GM23338 (cell line): ENCODE results near the gene CRISPLD2. TPM values are rescaled to one million over a fixed set of nuclear protein-coding genes. Genes with fewer than 3 reads are reported as not detected.
A peak's percentile ranks its signal among the peaks of the same experiment; 100 is the strongest.

ENCODE experiments used
- ATAC-seq: fragments of 200-7000 bp; cut with Tn5 transposase; 3 replicates; pipeline ENCODE4 v1.9.1; 2020
- DNase-seq: peaks from one replicate; pipeline ENCODE4 v3.0.0-alpha.2; 2015; ENCODE audit warnings: low spot score
- H2AFZ ChIP-seq: fragments of 200-600 bp; sonication (generic); 2 replicates; pipeline ENCODE4 v1.8.0; 2016; ENCODE audit warnings: antibody characterized with exemption, mild to moderate bottlenecking, moderate library complexity
- H3F3A ChIP-seq: fragments of 200-600 bp; sonication (generic); replicated peaks from 2 replicates; pipeline ENCODE4 v1.8.0; 2017; ENCODE audit warnings: antibody characterized with exemption, mixed run types, low read depth
- H3K27ac ChIP-seq: fragments of 200-600 bp; sonication (generic); 2 replicates; pipeline ENCODE4 v1.6.1; 2016; ENCODE audit warnings: low read depth
- H3K27me3 ChIP-seq: fragments of 200-600 bp; sonication (generic); 2 replicates; pipeline ENCODE4 v1.8.0; 2016; ENCODE audit warnings: mild to moderate bottlenecking, mixed run types, moderate library complexity; ENCODE audit not compliant: insufficient read depth
- H3K36me3 ChIP-seq: fragments of 200-600 bp; sonication (generic); 2 replicates; pipeline ENCODE4 v1.8.0; 2016; ENCODE audit warnings: mild to moderate bottlenecking; ENCODE audit not compliant: insufficient read depth
- H3K4me1 ChIP-seq: fragments of 200-600 bp; sonication (generic); 2 replicates; pipeline ENCODE4 v1.8.0; 2016; ENCODE audit warnings: mild to moderate bottlenecking, moderate library complexity; ENCODE audit not compliant: insufficient read depth
- H3K4me2 ChIP-seq: fragments of 200-600 bp; sonication (generic); 2 replicates; pipeline ENCODE4 v1.7.1; 2017; ENCODE audit warnings: mixed run types
- H3K4me3 ChIP-seq: fragments of 200-600 bp; sonication (generic); 2 replicates; pipeline ENCODE4 v1.6.1; 2016; ENCODE audit warnings: mixed run types
- H3K79me2 ChIP-seq: fragments of 200-600 bp; sonication (generic); replicated peaks from 2 replicates; pipeline ENCODE4 v1.8.0; 2017; ENCODE audit warnings: mild to moderate bottlenecking; ENCODE audit not compliant: insufficient read depth
- H3K9me2 ChIP-seq: fragments of 200-600 bp; sonication (generic); 2 replicates; pipeline ENCODE4 v1.8.0; 2017; ENCODE audit not compliant: insufficient read depth
- H4K20me1 ChIP-seq: fragments of 200-600 bp; sonication (generic); replicated peaks from 2 replicates; pipeline ENCODE4 v1.8.0; 2017; ENCODE audit warnings: mild to moderate bottlenecking; ENCODE audit not compliant: insufficient read depth
- H3K27ac Mint-ChIP-seq: 2 replicates; pipeline ENCODE4 v1.8.0; 2020; ENCODE audit warnings: inconsistent platforms, mild to moderate bottlenecking, moderate library complexity, mixed read lengths
- H3K27me3 Mint-ChIP-seq: 3 replicates; pipeline ENCODE4 v1.8.0; 2022; ENCODE audit warnings: low read depth, mild to moderate bottlenecking, moderate library complexity, mixed read lengths, inconsistent platforms; ENCODE audit not compliant: insufficient read depth, poor library complexity
- H3K36me3 Mint-ChIP-seq: 3 replicates; pipeline ENCODE4 v1.8.0; 2021; ENCODE audit warnings: low read depth, mild to moderate bottlenecking, inconsistent platforms, moderate library complexity, mixed read lengths
- H3K4me1 Mint-ChIP-seq: 3 replicates; pipeline ENCODE4 v1.8.0; 2020; ENCODE audit warnings: mild to moderate bottlenecking, inconsistent platforms, mixed read lengths
- H3K4me3 Mint-ChIP-seq: 3 replicates; pipeline ENCODE4 v1.8.0; 2021; ENCODE audit warnings: moderate library complexity, mild to moderate bottlenecking, inconsistent platforms, mixed read lengths
- H3K9me3 Mint-ChIP-seq: 3 replicates; pipeline ENCODE4 v1.8.0; 2020; ENCODE audit warnings: moderate library complexity, mild to moderate bottlenecking, inconsistent platforms, mixed read lengths
- CREB1 ChIP-seq: fragments of 250-450 bp; sonication (Bioruptor Pico); IDR thresholded peaks from 2 replicates; pipeline ENCODE4 v1.5.0; 2020; ENCODE audit warnings: low read depth, mild to moderate bottlenecking, moderate library complexity
- EZH2 ChIP-seq: fragments of 200-600 bp; sonication (generic); IDR thresholded peaks from one replicate; pipeline ENCODE4 v1.8.0; 2017; ENCODE audit warnings: antibody characterized with exemption, mild to moderate bottlenecking, low read depth; ENCODE audit not compliant: unreplicated experiment
- EZH2phosphoT487 ChIP-seq: fragments of 200-600 bp; sonication (generic); IDR thresholded peaks from one replicate; pipeline ENCODE4 v1.8.1; 2018; ENCODE audit warnings: antibody characterized with exemption; ENCODE audit not compliant: unreplicated experiment
- JUNB ChIP-seq: IDR thresholded peaks from one replicate; pipeline ENCODE4 v1.6.1; 2016; ENCODE audit warnings: antibody characterized with exemption; ENCODE audit not compliant: unreplicated experiment
- NANOG ChIP-seq: IDR thresholded peaks from 2 replicates; pipeline ENCODE4 v1.6.1; 2016; ENCODE audit warnings: antibody characterized with exemption, borderline replicate concordance
- POLR2AphosphoS5 ChIP-seq: IDR thresholded peaks from 2 replicates; pipeline ENCODE4 v1.6.1; 2016; ENCODE audit warnings: antibody characterized with exemption, low read depth
- STAT1 ChIP-seq: IDR thresholded peaks from one replicate; pipeline ENCODE4 v1.6.1; 2016; ENCODE audit warnings: antibody characterized with exemption; ENCODE audit not compliant: unreplicated experiment
- ZNF114 ChIP-seq: fragments of 250-450 bp; sonication (Bioruptor Pico); IDR thresholded peaks from 2 replicates; pipeline ENCODE4 v1.5.0; 2020; ENCODE audit warnings: mild to moderate bottlenecking, moderate library complexity
- ZNF331 ChIP-seq: fragments of 250-450 bp; sonication (Bioruptor Pico); IDR thresholded peaks from 2 replicates; pipeline ENCODE4 v1.5.0; 2020; ENCODE audit warnings: low read depth, mild to moderate bottlenecking, moderate library complexity
- polyA plus RNA-seq: library from polyadenylated mRNA; unstranded; fragments of >200 nt; fragmentation: Nextera tagmentation; extraction: Ambion mirVana; gene quantifications from 2 replicates; pipeline ENCODE4 v1.2.1, GENCODE V29; 2016
- total RNA-seq: library from RNA; depleted of rRNA; stranded (reverse); fragments of >200 nt; shearing (Covaris generic); gene quantifications from 2 replicates; pipeline ENCODE4 v1.2.3, GENCODE V29; 2014
- TF ChIP-seq, protein P1 (sequence below): fragments of 250-450 bp; sonication (Bioruptor Pico); IDR thresholded peaks from 2 replicates; pipeline ENCODE4 v1.5.0; 2020; ENCODE audit warnings: mild to moderate bottlenecking, moderate library complexity
- TF ChIP-seq, protein P2 (sequence below): IDR thresholded peaks from 2 replicates; pipeline ENCODE4 v1.6.1; 2016; ENCODE audit warnings: antibody characterized with exemption
- TF ChIP-seq, protein P3 (sequence below), 2 experiments: fragments of 200-600 bp in 1 of 2; sonication (generic) in 1 of 2; conservative IDR thresholded peaks; 2 replicates each; pipeline versions ENCODE4 v1.5.1 to v1.6.1; 2016 to 2017; ENCODE audit warnings: antibody characterized with exemption in 2 of 2, low read depth in 2 of 2, mild to moderate bottlenecking in 2 of 2, moderate library complexity in 1 of 2

CRISPLD2 gene
- total and polyA plus RNA-seq, 2 experiments from 2014 or later = 2.6 to 8.3 TPM

DNA sequence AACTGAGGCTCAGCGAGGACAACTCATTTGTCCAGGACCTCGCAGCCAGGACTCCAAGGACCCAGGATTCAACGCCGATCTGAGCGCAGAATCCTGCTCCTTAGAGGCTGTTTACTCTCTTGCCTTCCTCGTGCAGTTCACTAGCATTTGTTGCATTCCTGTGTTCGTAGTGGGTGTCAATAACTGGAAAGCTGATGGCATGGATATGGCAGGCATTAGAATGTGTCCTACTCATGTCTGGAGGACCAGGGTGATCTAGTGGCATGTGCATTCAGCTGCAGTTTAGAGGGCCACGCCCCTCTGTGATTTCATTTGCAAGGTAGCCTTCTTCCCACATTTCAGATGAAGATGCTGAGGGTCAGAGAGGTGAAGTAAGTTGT, 510 bp downstream of the CRISPLD2 start:
- peak overlapping the region; percentile 94 for H2AFZ ChIP-seq
- ATAC-seq = no peak
- H3K27me3 ChIP-seq = peaks cover 26% of the 10 kb centered on the region

DNA sequence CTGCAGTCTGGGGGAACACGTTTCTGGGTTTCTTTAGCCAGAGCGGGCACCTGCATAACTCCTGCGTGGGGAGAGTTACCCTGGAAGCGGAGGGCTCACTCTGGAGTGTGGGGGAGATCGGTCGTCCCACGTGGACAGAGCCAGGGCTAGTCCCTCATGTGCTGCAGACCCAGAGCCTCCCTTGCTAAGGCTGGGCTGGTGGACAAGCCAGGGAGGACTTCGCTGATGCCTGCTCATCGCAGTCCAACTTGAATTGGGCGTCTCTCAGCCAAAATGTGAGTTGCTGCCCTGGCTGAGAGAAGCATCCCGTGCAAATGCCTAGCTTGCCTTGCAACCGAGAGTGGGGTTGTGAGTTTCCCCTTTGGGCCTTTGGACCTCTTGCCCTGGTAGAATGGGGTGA, 986 bp downstream of the CRISPLD2 start:
- Mint-ChIP-seq H3K36me3 (no peaks in the 10 kb centered on the region), H3K27ac (no peak overlapping the region), H3K9me3 (no peaks in the 10 kb centered on the region; the same call in 2 of the 3 replicates), H3K27me3 (peaks cover 19% of the 10 kb centered on the region), H3K4me1 (peaks cover 8% of the 10 kb centered on the region), H3K4me3 (peak overlapping the region; percentile 70; the same call in 1 of the 3 replicates)
- ATAC-seq (no peak), DNase-seq (no peak)
- no peaks in the 10 kb centered on the region for H3K36me3 ChIP-seq
- no peak overlapping the region for H2AFZ ChIP-seq
- H3K79me2 ChIP-seq = no peaks in the 10 kb centered on the region
- no peak overlapping the region for H3K27ac ChIP-seq
- H4K20me1 ChIP-seq = no peaks in the 10 kb centered on the region
- no peaks in the 10 kb centered on the region for H3F3A ChIP-seq
- H3K4me1 ChIP-seq = 0 out of 2 replicates have a peak, but pooled peaks cover 5% of the 10 kb centered on the region
- H3K27me3 ChIP-seq = peaks cover 26% of the 10 kb centered on the region
- no peaks in the 10 kb centered on the region for H3K9me2 ChIP-seq
- no peak overlapping the region for H3K4me2 ChIP-seq
- no peak overlapping the region for H3K4me3 ChIP-seq
- no peak for TF ChIP-seq JUNB
- TF ChIP-seq, protein P1, sequence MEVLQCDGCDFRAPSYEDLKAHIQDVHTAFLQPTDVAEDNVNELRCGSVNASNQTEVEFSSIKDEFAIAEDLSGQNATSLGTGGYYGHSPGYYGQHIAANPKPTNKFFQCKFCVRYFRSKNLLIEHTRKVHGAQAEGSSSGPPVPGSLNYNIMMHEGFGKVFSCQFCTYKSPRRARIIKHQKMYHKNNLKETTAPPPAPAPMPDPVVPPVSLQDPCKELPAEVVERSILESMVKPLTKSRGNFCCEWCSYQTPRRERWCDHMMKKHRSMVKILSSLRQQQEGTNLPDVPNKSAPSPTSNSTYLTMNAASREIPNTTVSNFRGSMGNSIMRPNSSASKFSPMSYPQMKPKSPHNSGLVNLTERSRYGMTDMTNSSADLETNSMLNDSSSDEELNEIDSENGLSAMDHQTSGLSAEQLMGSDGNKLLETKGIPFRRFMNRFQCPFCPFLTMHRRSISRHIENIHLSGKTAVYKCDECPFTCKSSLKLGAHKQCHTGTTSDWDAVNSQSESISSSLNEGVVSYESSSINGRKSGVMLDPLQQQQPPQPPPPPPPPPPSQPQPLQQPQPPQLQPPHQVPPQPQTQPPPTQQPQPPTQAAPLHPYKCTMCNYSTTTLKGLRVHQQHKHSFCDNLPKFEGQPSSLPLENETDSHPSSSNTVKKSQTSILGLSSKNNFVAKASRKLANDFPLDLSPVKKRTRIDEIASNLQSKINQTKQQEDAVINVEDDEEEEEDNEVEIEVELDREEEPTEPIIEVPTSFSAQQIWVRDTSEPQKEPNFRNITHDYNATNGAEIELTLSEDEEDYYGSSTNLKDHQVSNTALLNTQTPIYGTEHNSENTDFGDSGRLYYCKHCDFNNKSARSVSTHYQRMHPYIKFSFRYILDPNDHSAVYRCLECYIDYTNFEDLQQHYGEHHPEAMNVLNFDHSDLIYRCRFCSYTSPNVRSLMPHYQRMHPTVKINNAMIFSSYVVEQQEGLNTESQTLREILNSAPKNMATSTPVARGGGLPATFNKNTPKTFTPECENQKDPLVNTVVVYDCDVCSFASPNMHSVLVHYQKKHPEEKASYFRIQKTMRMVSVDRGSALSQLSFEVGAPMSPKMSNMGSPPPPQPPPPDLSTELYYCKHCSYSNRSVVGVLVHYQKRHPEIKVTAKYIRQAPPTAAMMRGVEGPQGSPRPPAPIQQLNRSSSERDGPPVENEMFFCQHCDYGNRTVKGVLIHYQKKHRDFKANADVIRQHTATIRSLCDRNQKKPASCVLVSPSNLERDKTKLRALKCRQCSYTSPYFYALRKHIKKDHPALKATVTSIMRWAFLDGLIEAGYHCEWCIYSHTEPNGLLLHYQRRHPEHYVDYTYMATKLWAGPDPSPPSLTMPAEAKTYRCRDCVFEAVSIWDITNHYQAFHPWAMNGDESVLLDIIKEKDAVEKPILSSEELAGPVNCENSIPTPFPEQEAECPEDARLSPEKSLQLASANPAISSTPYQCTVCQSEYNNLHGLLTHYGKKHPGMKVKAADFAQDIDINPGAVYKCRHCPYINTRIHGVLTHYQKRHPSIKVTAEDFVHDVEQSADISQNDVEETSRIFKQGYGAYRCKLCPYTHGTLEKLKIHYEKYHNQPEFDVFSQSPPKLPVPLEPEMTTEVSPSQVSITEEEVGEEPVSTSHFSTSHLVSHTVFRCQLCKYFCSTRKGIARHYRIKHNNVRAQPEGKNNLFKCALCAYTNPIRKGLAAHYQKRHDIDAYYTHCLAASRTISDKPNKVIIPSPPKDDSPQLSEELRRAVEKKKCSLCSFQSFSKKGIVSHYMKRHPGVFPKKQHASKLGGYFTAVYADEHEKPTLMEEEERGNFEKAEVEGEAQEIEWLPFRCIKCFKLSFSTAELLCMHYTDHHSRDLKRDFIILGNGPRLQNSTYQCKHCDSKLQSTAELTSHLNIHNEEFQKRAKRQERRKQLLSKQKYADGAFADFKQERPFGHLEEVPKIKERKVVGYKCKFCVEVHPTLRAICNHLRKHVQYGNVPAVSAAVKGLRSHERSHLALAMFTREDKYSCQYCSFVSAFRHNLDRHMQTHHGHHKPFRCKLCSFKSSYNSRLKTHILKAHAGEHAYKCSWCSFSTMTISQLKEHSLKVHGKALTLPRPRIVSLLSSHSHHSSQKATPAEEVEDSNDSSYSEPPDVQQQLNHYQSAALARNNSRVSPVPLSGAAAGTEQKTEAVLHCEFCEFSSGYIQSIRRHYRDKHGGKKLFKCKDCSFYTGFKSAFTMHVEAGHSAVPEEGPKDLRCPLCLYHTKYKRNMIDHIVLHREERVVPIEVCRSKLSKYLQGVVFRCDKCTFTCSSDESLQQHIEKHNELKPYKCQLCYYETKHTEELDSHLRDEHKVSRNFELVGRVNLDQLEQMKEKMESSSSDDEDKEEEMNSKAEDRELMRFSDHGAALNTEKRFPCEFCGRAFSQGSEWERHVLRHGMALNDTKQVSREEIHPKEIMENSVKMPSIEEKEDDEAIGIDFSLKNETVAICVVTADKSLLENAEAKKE (CRISPR knock-in tag) = no peak
- no peak for TF ChIP-seq ZNF331 (CRISPR knock-in tag)
- TF ChIP-seq ZNF114 (CRISPR knock-in tag) = no peak
- TF ChIP-seq POLR2AphosphoS5 = no peak
- TF ChIP-seq, protein P2, sequence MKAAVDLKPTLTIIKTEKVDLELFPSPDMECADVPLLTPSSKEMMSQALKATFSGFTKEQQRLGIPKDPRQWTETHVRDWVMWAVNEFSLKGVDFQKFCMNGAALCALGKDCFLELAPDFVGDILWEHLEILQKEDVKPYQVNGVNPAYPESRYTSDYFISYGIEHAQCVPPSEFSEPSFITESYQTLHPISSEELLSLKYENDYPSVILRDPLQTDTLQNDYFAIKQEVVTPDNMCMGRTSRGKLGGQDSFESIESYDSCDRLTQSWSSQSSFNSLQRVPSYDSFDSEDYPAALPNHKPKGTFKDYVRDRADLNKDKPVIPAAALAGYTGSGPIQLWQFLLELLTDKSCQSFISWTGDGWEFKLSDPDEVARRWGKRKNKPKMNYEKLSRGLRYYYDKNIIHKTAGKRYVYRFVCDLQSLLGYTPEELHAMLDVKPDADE = no peak
- TF ChIP-seq CREB1 (CRISPR knock-in tag) = no peak
- TF ChIP-seq STAT1 = no peak
- no peak for TF ChIP-seq EZH2phosphoT487
- TF ChIP-seq EZH2 = no peak
- TF ChIP-seq NANOG = no peak

More for the DNA sequence above, 510 bp downstream of the CRISPLD2 start:
- Mint-ChIP-seq H3K4me1 (peaks cover 8% of the 10 kb centered on the region), H3K36me3 (no peaks in the 10 kb centered on the region), H3K4me3 (peak overlapping the region; percentile 70), H3K27ac (no peak overlapping the region), H3K9me3 (no peaks in the 10 kb centered on the region; the same call in 2 of the 3 replicates), H3K27me3 (peaks cover 19% of the 10 kb centered on the region)
- no peaks in the 10 kb centered on the region for H3F3A ChIP-seq
- H4K20me1 ChIP-seq = no peaks in the 10 kb centered on the region
- 0 out of 2 replicates have a peak, but pooled peaks cover 5% of the 10 kb centered on the region for H3K4me1 ChIP-seq
- H3K36me3 ChIP-seq = no peaks in the 10 kb centered on the region
- peak overlapping the region; percentile 61 for H3K4me3 ChIP-seq
- no peak overlapping the region for H3K27ac ChIP-seq
- H3K4me2 ChIP-seq = peak overlapping the region; percentile 85
- TF ChIP-seq, protein P3, sequence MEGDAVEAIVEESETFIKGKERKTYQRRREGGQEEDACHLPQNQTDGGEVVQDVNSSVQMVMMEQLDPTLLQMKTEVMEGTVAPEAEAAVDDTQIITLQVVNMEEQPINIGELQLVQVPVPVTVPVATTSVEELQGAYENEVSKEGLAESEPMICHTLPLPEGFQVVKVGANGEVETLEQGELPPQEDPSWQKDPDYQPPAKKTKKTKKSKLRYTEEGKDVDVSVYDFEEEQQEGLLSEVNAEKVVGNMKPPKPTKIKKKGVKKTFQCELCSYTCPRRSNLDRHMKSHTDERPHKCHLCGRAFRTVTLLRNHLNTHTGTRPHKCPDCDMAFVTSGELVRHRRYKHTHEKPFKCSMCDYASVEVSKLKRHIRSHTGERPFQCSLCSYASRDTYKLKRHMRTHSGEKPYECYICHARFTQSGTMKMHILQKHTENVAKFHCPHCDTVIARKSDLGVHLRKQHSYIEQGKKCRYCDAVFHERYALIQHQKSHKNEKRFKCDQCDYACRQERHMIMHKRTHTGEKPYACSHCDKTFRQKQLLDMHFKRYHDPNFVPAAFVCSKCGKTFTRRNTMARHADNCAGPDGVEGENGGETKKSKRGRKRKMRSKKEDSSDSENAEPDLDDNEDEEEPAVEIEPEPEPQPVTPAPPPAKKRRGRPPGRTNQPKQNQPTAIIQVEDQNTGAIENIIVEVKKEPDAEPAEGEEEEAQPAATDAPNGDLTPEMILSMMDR (conservative IDR thresholded peaks at IDR 0.05; ENCODE audit: low read depth in 2 of 2) = no peak
- TF ChIP-seq JUNB (no peak), STAT1 (no peak), ZNF331 (CRISPR knock-in tag) (no peak), EZH2 (no peak)
- H3K9me2 ChIP-seq = no peaks in the 10 kb centered on the region
- H3K79me2 ChIP-seq = no peaks in the 10 kb centered on the region
- no peak for DNase-seq
